Spleen (tissue), 11 donors: Measurements from ENCODE around the gene EPHA5. TPM values are rescaled to one million over a fixed set of nuclear protein-coding genes. Genes with fewer than 3 reads are reported as not detected.

Experiments
- DNase-seq: peaks from one replicate; pipeline ENCODE4 v3.0.0-alpha.2; 2020
- H3K27ac ChIP-seq, 8 donors: fragments of 200-600 bp; sonication (generic) in 7 of 8; 1 replicate in 4 of 8; 2 replicates in 4 of 8; pipeline versions ENCODE4 v1.5.0 to v1.8.0; 2016 to 2021; ENCODE audit warnings: inconsistent platforms in 4 of 8, mild to moderate bottlenecking in 4 of 8, moderate library complexity in 1 of 8
- H3K27me3 ChIP-seq, 7 donors: fragments of 200-600 bp; sonication (generic) in 6 of 7; replicated peaks in 1 of 7; 1 replicate in 4 of 7; 2 replicates in 3 of 7; pipeline versions ENCODE4 v1.5.0 to v1.8.0; 2016 to 2021; ENCODE audit warnings: inconsistent platforms in 3 of 7, mild to moderate bottlenecking in 1 of 7
- H3K36me3 ChIP-seq, 6 donors: fragments of 200-600 bp; sonication (generic) in 5 of 6; 1 replicate in 4 of 6; 2 replicates in 2 of 6; pipeline versions ENCODE4 v1.5.0 to v1.8.0; 2016 to 2021; ENCODE audit warnings: inconsistent platforms in 2 of 6
- H3K4me1 ChIP-seq, 6 donors: fragments of 200-600 bp; sonication (generic) in 5 of 6; 1 replicate in 3 of 6; 2 replicates in 3 of 6; pipeline versions ENCODE4 v1.5.0 to v1.8.0; 2016 to 2021; ENCODE audit warnings: inconsistent platforms in 3 of 6
- H3K4me3 ChIP-seq, 8 donors: fragments of 200-600 bp; sonication (generic) in 7 of 8; 1 replicate in 4 of 8; 2 replicates in 4 of 8; pipeline versions ENCODE4 v1.5.0 to v1.8.0; 2016 to 2021; ENCODE audit warnings: inconsistent platforms in 4 of 8, mild to moderate bottlenecking in 4 of 8, moderate library complexity in 2 of 8
- H3K9me3 ChIP-seq, 8 donors: fragments of 200-600 bp; sonication (generic) in 7 of 8; 1 replicate in 4 of 8; 2 replicates in 4 of 8; pipeline versions ENCODE4 v1.5.0 to v1.8.0; 2016 to 2021; ENCODE audit warnings: inconsistent platforms in 4 of 8
- CTCF ChIP-seq, 11 experiments: fragments of 200-600 bp in 7 of 11; fragments of 450-650 bp in 4 of 11; sonication (generic) in 4 of 11; IDR thresholded peaks in 8 of 11; conservative IDR thresholded peaks in 3 of 11; 1 replicate in 7 of 11; 2 replicates in 4 of 11; pipeline versions ENCODE4 v1.4.0 to v1.8.0; 2016 to 2021; ENCODE audit warnings: antibody characterized with exemption in 11 of 11, inconsistent platforms in 4 of 11, mild to moderate bottlenecking in 1 of 11
- POLR2A ChIP-seq, 3 donors: fragments of 450-650 bp; IDR thresholded peaks; one replicate each; pipeline ENCODE4 v1.5.1; 2017; ENCODE audit warnings: antibody characterized with exemption in 3 of 3, mild to moderate bottlenecking in 1 of 3
- POLR2AphosphoS5 ChIP-seq, 3 donors: sonication (generic); formaldehyde crosslinking; IDR thresholded peaks; one replicate each; pipeline ENCODE4 v1.5.1; 2017; ENCODE audit warnings: antibody characterized with exemption in 3 of 3
- WGBS, 5 donors: extraction: QIAGEN DNeasy Blood & Tissue Kit in 3 of 5; methylation state at CpG; one replicate each; pipeline versions ENCODE4 v1.1.5 to v1.1.7; 2013 to 2018; 5-methylcytosine and 5-hydroxymethylcytosine counted together
- intact Hi-C: fragments of 100-400 bp; cut with DNase I; formaldehyde crosslinking; loops from one replicate; pipeline ENCODE4 v1.15.0; 2023; ENCODE audit warnings: low total_unique reads
- polyA plus RNA-seq, 3 donors: library from polyadenylated mRNA; stranded (reverse); fragments of 200-250 nt; gene quantifications; one replicate each; pipeline ENCODE4 v1.2.1, GENCODE V29; 2013
- total RNA-seq, 7 donors: library from RNA; depleted of rRNA in 3 of 7; stranded (reverse); fragments of >200 nt in 3 of 7; fragmentation: NEBNext Ultra II Directional in 4 of 7; extraction: Animal tissue kit (Norgen Biotek cat#: 25700) in 4 of 7; gene quantifications; one replicate each; pipeline versions ENCODE4 v1.1.0 to v1.2.1, GENCODE V29; 2016 to 2021
- donor health status: healthy with polysubstance abuse.
- donor health status: DM: no; HTN: no; CAD: no; lungs with moderate emphysema.
- donor health status: DM: no; HTN: no; CAD: no.
- donor health status: Bipolar disorder and iron deficiency.
- donor health status: healthy.
- donor health status: DM: no; HTN: no; CAD: no.
- donor health status: DM: yes; HTN: yes; CAD: no.

The EPHA5 gene
- total and polyA plus RNA-seq, 10 donors = 0.02 to 0.93 (median 0.42) TPM

- WGBS, 5 donors = 6 to 19% (median 15%) methylated on average over 1 of the region's 1 CpG
- no peak for DNase-seq
- intact Hi-C loops = no loop called here
- Histone ChIP-seq H3K27ac (no peak overlapping the region), H3K9me3 (peaks cover 0 to 6% (median 0%) of the 10 kb centered on the region in 8 donors), H3K4me1 (no peaks in the 10 kb centered on the region), H3K27me3 (no peaks in the 10 kb centered on the region), H3K4me3 (no peak overlapping the region), H3K36me3 (no peaks in the 10 kb centered on the region)
- TF ChIP-seq POLR2A (IDR thresholded peaks at IDR 0.05) (no peak), CTCF (IDR thresholded peaks at IDR 0.05 in 8 of 11, conservative IDR thresholded peaks at IDR 0.05 in 3 of 11) (no peak), POLR2AphosphoS5 (IDR thresholded peaks at IDR 0.05) (no peak)
Measured at GRCh38 chr4:65302145-65302544, 368.1 kb downstream of the EPHA5 start.

- intact Hi-C loops = no loop called here
- Histone ChIP-seq H3K27ac (no peak overlapping the region), H3K27me3 (no peaks in the 10 kb centered on the region), H3K36me3 (no peaks in the 10 kb centered on the region), H3K9me3 (peaks cover 0 to 4% (median 0%) of the 10 kb centered on the region in 8 donors), H3K4me3 (no peak overlapping the region), H3K4me1 (no peaks in the 10 kb centered on the region)
- no peak for DNase-seq
- WGBS, 5 donors = 67 to 86% (median 68%) methylated on average over 4 of the region's 4 CpGs
- TF ChIP-seq POLR2A (IDR thresholded peaks at IDR 0.05) (no peak), POLR2AphosphoS5 (IDR thresholded peaks at IDR 0.05) (no peak), CTCF (IDR thresholded peaks at IDR 0.05 in 8 of 11, conservative IDR thresholded peaks at IDR 0.05 in 3 of 11) (no peak)
Measured at GRCh38 chr4:65296246-65296645, 374.0 kb downstream of the EPHA5 start.

GRCh38 chr4:65287071-65287470, 383.2 kb downstream of the EPHA5 start:
- Histone ChIP-seq H3K9me3 (peaks cover 0 to 28% (median 22%) of the 10 kb centered on the region in 8 donors), H3K4me3 (no peak overlapping the region), H3K27me3 (no peaks in the 10 kb centered on the region), H3K36me3 (no peaks in the 10 kb centered on the region), H3K27ac (no peak overlapping the region), H3K4me1 (no peaks in the 10 kb centered on the region)
- intact Hi-C loops = no loop called here
- no peak for DNase-seq
- TF ChIP-seq POLR2AphosphoS5 (IDR thresholded peaks at IDR 0.05) (no peak), POLR2A (IDR thresholded peaks at IDR 0.05) (no peak), CTCF (IDR thresholded peaks at IDR 0.05 in 8 of 11, conservative IDR thresholded peaks at IDR 0.05 in 3 of 11) (no peak)
- 60 to 78% (median 61%) methylated on average over 3 of the region's 3 CpGs for WGBS, 5 donors
